ENCODE data around the gene FRAS1.

FRAS1 gene

GRCh38 chr4:78513411-78513975 is 456.4 kb downstream of the FRAS1 start:
- Histone ChIP-seq H3K4me3 (ENCODE audit: low read depth in 1 of 2, low read length in 2 of 2) (no peak overlapping the region), H3K79me2 (ENCODE audit: insufficient read depth, low read length) (no peaks in the 10 kb centered on the region), H3K36me3 (ENCODE audit: insufficient read depth, low read length) (no peaks in the 10 kb centered on the region), H3K4me2 (ENCODE audit: insufficient read depth, low read length) (no peak overlapping the region), H3K27me3 (ENCODE audit: insufficient read depth, low read length, poor library complexity) (no peaks in the 10 kb centered on the region), H3K4me1 (ENCODE audit: insufficient read depth, low read length) (no peaks in the 10 kb centered on the region), H3K9me3 (ENCODE audit: insufficient read depth, low read length, severe bottlenecking) (no peaks in the 10 kb centered on the region), H3K9ac (ENCODE audit: low read depth, low read length) (no peak overlapping the region), H2AFZ (ENCODE audit: low read depth, low read length) (no peak overlapping the region), H4K20me1 (ENCODE audit: insufficient read depth, low read length) (no peaks in the 10 kb centered on the region), H3K27ac (ENCODE audit: low read length) (no peak overlapping the region)
- DNase-seq (no peak), ATAC-seq (ENCODE audit: insufficient read depth, low read depth) (no peak)
- TF ChIP-seq EZH2 (IDR thresholded peaks at IDR 0.05; ENCODE audit: borderline replicate concordance, low read depth, low read length, severe bottlenecking) (no peak), CTCF (IDR thresholded peaks at IDR 0.05; ENCODE audit: borderline replicate concordance, extremely low read depth, low read length, poor library complexity, severe bottlenecking) (no peak)

- Histone ChIP-seq H3K9me3 (ENCODE audit: insufficient read depth, low read length, severe bottlenecking) (no peaks in the 10 kb centered on the region), H3K27me3 (ENCODE audit: insufficient read depth, low read length, poor library complexity) (no peaks in the 10 kb centered on the region), H4K20me1 (ENCODE audit: insufficient read depth, low read length) (no peaks in the 10 kb centered on the region), H3K79me2 (ENCODE audit: insufficient read depth, low read length) (no peaks in the 10 kb centered on the region), H3K4me3 (ENCODE audit: low read depth in 1 of 2, low read length in 2 of 2) (no peak overlapping the region), H3K36me3 (ENCODE audit: insufficient read depth, low read length) (no peaks in the 10 kb centered on the region), H3K9ac (ENCODE audit: low read depth, low read length) (no peak overlapping the region), H3K27ac (ENCODE audit: low read length) (no peak overlapping the region), H3K4me2 (ENCODE audit: insufficient read depth, low read length) (no peak overlapping the region), H3K4me1 (ENCODE audit: insufficient read depth, low read length) (no peaks in the 10 kb centered on the region), H2AFZ (ENCODE audit: low read depth, low read length) (no peak overlapping the region)
- DNase-seq (no peak), ATAC-seq (ENCODE audit: insufficient read depth, low read depth) (0 out of 3 replicates have a peak, but pooled peaks have one; percentile 44)
- no peak for TF ChIP-seq EZH2 (IDR thresholded peaks at IDR 0.05; ENCODE audit: borderline replicate concordance, low read depth, low read length, severe bottlenecking)
- TF ChIP-seq CTCF (IDR thresholded peaks at IDR 0.05; ENCODE audit: borderline replicate concordance, extremely low read depth, low read length, poor library complexity, severe bottlenecking), result peak; percentile 65
Observed at GRCh38 chr4:78517050-78517652, 460.0 kb downstream of the FRAS1 start.

- no peaks in the 10 kb centered on the region for H3K36me3 ChIP-seq (ENCODE audit: insufficient read depth, low read length)
- no peaks in the 10 kb centered on the region for H3K9me3 ChIP-seq (ENCODE audit: insufficient read depth, low read length, severe bottlenecking)
- H3K27me3 ChIP-seq (ENCODE audit: insufficient read depth, low read length, poor library complexity), result no peaks in the 10 kb centered on the region
- ATAC-seq (ENCODE audit: insufficient read depth, low read depth), result no peak
- no peak overlapping the region for H3K4me3 ChIP-seq (ENCODE audit: low read depth in 1 of 2, low read length in 2 of 2)
- H3K4me1 ChIP-seq (ENCODE audit: insufficient read depth, low read length), result no peaks in the 10 kb centered on the region
- H3K27ac ChIP-seq (ENCODE audit: low read length), result no peak overlapping the region
- no peak for TF ChIP-seq EZH2 (IDR thresholded peaks at IDR 0.05; ENCODE audit: borderline replicate concordance, low read depth, low read length, severe bottlenecking)
- TF ChIP-seq CTCF (IDR thresholded peaks at IDR 0.05; ENCODE audit: borderline replicate concordance, extremely low read depth, low read length, poor library complexity, severe bottlenecking), result no peak
- H3K79me2 ChIP-seq (ENCODE audit: insufficient read depth, low read length), result no peaks in the 10 kb centered on the region
- H3K4me2 ChIP-seq (ENCODE audit: insufficient read depth, low read length), result no peak overlapping the region
- no peak overlapping the region for H3K9ac ChIP-seq (ENCODE audit: low read depth, low read length)
- H4K20me1 ChIP-seq (ENCODE audit: insufficient read depth, low read length), result no peaks in the 10 kb centered on the region
- DNase-seq, result no peak
- H2AFZ ChIP-seq (ENCODE audit: low read depth, low read length), result no peak overlapping the region
Observed at GRCh38 chr4:78518561-78518960, 461.4 kb downstream of the FRAS1 start.

All from DND-41 (cell line).